HG02938 (cell line): ENCODE data around the gene SPAG9.

ENCODE experiments used
- ATAC-seq: cut with Tn5 transposase; IDR thresholded peaks from one replicate; pipeline ENCODE4 v1.9.1; 2021; ENCODE audit warnings: mild to moderate bottlenecking, moderate library complexity; ENCODE audit not compliant: unreplicated experiment

Gene SPAG9

DNA sequence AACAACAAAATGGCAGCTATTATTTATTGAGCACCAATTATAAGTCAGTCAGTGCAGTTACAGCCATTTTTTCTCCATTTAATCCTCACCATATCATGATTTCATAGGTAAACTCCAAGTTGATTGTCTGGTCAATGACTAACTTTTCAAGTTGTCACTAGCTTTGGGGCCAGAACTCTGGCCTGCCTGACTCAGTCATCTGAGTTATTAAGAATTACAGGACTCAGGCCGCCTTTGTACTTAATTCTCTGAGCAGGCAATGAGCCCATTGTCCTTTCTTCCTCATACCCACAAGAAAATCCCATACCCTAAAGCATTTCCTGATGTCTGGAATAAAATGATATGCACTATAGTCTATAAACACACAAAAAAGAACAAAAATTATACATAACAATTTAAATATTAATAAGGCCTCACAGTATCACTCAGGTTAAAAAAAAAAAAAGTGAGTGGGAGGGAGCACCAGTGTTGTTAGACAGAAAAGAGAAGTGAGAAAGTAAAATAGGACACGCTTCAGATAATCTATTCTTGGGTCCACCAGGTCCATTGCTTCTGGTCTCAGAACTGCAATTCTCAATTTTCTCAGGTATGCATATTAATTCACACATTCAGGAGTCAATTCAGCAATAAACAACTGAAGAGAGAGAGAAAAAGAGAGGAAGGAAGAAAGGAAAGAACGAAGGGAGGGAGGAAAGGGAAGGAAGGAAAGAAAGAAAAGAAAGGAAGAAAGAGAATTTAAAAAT is 70.2 kb downstream of the SPAG9 start:
- ATAC-seq: peak; percentile 91

GRCh38 chr17:51046514-51047384 is 73.9 kb downstream of the SPAG9 start:
- no peak for ATAC-seq

GRCh38 chr17:51046046-51046445 is 74.6 kb downstream of the SPAG9 start:
- ATAC-seq: no peak

- no peak for ATAC-seq
Measured at GRCh38 chr17:51045621-51046020, 75.0 kb downstream of the SPAG9 start.

DNA sequence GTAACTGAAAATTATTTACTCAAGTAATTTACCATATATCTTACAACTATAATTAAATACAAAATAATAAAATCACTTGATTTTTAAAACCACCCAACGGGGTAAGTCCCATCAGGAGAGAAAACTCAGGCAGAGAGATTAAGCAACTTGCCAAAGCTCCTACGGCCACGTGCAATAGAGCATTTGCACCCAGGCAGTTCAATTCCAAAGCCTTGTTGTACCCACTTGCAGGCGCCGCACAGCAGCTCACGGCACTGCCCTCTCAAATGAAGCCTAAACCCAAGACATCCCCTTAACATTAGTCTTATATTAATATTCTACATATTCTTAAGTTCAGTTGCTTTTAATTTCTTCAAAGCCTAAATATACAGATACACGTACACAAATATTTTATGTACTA is 75.7 kb downstream of the SPAG9 start:
- ATAC-seq: no peak

GRCh38 chr17:51036084-51036483 is 84.6 kb downstream of the SPAG9 start:
- ATAC-seq: no peak

DNA sequence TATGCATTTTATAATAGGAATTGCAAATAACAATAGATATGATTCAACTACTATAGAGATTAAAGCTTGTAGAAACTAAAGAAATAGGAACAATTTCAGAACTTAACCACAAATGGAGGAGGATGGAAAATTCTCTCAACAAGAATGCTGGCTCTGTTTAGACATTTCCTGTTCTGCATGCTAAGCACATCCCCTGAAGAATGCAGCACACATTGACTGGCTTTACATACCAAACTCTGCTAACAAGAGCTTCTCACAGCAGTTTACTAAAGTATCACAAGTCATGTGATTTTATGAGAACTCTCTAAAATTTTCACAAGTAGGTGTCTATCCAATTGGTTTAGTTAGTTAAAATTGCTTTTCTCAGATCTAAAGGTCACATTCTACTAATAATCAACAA is 85.2 kb downstream of the SPAG9 start:
- no peak for ATAC-seq

GRCh38 chr17:51034800-51035199 is 85.9 kb downstream of the SPAG9 start:
- no peak for ATAC-seq

- no peak for ATAC-seq
Measured at GRCh38 chr17:51032850-51033249, 87.8 kb downstream of the SPAG9 start.

DNA sequence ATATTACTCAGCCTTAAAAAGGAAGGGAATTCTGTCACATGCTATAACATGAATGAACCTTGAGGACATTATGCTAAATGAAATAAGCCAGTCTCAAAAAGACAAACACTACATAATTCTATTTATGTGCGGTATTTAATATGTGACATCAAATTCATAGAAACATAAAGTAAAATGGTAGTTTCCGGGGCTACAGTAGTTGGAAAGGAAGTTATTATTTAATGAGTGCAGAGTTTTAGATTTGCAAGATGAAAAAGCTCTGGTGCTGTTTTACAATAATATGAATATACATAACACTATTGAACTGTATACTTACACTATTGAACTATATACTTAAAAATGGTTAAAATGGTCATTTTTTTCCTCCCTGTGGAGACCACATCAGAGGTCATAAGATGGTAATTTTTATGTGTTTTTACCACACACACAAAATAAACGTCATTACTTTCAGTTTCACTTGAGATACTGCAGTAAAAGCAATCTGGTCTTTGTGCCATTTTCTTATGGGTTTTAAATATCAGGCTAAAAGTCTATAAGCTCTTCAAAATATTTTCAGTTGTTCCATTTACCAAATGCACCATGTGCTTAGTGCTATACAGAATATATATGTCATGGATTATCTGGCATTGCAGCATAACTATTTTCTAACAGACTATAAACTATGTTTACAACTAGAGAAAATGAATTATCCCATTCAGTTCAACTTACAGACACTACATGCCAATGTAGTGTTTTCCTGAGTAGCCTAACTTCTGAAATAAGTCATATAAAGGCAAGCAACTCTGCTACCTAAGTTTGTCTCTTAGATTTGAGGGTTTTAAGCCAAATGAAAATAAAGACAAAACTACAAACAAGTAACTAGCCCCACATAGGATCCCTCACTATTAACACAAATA is 90.9 kb downstream of the SPAG9 start:
- ATAC-seq: peak; percentile 52

DNA sequence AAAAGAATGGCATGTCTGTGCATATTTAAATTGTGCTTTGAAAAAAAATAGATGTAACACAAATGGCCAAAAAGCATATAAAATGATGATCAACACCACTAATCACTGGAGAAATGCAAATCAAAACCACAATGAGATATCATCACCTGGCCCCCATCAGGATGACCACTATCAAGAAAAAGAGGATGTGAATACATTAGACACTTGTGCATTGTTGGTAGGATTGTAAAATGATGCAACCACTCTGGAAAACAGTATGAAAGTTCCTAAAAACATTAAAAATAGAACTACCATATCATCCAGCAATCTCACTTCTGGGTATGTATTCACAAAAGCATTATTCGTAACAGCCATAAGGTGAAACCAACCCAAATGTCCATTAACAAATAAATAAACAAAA is 91.5 kb downstream of the SPAG9 start:
- ATAC-seq: no peak

DNA sequence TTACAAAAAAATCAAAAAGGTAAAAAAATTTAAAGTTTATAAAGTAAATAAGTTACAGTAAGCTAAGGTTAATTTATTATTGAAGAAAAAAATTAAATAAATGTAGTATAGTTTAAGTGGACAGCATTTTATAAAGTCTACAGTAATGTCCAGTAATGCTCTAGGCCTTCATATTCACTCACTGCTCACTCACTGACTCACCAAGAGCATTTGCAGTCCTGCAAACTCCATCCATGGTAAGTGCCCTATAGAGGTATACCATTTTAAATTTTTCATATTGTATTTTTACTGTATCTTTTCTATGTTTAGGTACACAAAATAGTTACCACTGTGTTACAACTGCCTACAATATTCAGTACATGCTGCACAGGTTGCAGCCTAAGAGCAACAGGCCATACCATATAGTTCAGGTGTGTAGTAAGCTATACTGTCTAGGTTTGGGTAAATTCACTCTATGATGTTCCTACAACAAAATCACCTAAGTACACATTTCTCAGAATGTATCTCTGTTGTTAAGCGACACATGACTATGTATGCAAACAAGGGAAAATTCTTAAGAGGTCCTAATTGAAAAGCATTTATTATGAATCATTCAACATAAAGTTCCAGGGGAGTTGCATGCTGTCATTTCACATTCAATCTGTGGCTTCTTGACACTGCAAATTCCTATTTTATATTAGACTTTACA is 92.3 kb downstream of the SPAG9 start:
- no peak for ATAC-seq

- no peak for ATAC-seq
Measured at GRCh38 chr17:51018541-51018940, 102.1 kb downstream of the SPAG9 start.

DNA sequence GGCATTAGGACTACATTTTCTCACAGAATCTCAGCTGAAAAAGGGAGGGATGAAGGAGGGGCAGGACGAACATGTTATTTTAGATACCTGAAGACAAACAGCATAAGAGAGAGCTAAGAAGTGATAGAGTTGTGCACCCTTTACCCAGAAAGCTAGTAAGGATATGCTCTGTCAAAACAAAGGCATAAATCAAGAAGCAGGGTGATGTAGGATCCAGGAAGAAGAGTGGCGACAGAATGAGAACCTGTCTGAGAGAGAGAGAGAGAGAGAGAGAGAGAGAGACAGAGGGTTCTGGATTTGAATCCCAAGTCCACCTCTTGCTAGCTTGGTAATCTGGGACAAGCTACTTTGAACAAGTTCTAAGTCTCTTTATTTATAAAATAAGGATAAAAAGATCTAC is 103.4 kb downstream of the SPAG9 start:
- no peak for ATAC-seq

DNA sequence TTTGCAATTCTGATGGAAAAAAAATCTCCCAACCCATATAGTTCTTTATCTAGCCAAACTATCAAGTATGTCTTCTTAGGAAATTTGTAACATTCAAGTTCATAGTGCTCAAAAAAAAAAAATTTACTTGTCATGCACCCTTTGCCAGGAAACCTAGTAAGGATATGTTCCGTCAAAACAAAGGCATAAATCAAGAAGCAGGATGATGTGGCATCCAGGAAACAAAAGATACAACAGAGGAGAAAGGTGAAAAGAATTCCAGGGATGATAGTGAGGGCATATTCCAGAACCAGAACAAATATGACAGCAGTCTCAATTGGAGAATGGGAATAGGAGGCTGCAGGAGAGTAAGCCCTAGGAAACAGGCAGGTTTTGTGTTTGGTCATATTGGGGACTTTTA is 104.6 kb downstream of the SPAG9 start:
- ATAC-seq: no peak

DNA sequence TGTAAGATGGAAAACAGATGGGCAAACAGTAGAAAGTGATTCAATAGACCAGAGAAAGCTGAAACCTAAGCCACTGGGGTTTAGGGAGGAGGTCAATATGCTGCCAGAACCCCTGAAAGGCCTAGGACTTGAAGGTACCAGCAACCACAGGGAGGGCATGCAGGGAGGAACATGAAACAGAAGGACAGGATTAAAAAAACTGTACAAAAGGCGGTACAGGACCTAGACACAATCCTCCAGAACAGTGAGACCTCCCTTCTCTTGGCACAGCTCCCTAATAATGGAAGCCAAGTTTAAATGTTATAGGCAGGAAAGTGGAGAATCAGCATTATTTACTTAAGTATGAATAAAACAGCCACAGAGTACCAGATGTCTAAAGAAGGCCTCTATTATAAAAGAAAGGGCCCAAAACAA is 105.5 kb downstream of the SPAG9 start:
- no peak for ATAC-seq

DNA sequence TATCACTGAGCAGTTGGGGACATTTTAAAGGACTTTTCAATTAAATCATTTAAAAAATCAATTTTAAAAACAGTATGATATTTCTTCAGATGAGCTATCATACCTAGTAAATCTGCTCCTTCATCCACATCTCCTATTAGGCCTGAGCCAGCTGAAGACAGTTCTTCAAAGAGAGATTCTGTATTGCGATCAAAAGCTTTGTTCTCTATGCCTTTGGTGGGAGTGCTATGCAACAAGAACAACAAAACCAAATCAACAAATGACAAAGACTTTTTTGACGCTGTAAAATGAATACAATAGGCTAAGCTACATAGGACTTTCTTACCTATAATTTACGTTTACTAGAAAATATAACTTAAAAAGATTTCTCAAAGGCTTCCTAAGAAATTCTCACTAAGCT is 106.5 kb downstream of the SPAG9 start:
- no peak for ATAC-seq

- ATAC-seq: no peak
Measured at GRCh38 chr17:51013322-51013721, 107.3 kb downstream of the SPAG9 start.

- ATAC-seq: no peak
Measured at GRCh38 chr17:51012538-51012937, 108.1 kb downstream of the SPAG9 start.

GRCh38 chr17:51010173-51010675 is 110.4 kb downstream of the SPAG9 start:
- ATAC-seq: no peak
